Adipocyte (in vitro differentiated cells): Measurements from ENCODE around the gene REC114.
A peak's percentile ranks its signal among the peaks of the same experiment; 100 is the strongest.

Source experiments
- DNase-seq: peaks from one replicate; pipeline ENCODE4 v3.0.0-alpha.2; 2015; ENCODE audit warnings: low read depth
- H3K27me3 ChIP-seq: replicated peaks from 2 replicates; pipeline ENCODE4 v1.7.0; 2013; ENCODE audit warnings: mild to moderate bottlenecking, low read length, moderate library complexity; ENCODE audit not compliant: control insufficient read depth, insufficient read depth
- H3K36me3 ChIP-seq: 2 replicates; pipeline ENCODE4 v1.7.0; 2013; ENCODE audit warnings: low read length, mild to moderate bottlenecking, moderate library complexity; ENCODE audit not compliant: control insufficient read depth, insufficient read depth, severe bottlenecking
- H3K4me1 ChIP-seq: 2 replicates; pipeline ENCODE4 v1.7.0; 2013; ENCODE audit warnings: mild to moderate bottlenecking, low read length, moderate library complexity; ENCODE audit not compliant: control insufficient read depth, insufficient read depth
- H3K4me3 ChIP-seq: 2 replicates; pipeline ENCODE4 v1.7.0; 2013; ENCODE audit warnings: mild to moderate bottlenecking, low read length, moderate library complexity
- H3K9ac ChIP-seq: 2 replicates; pipeline ENCODE4 v1.7.0; 2013; ENCODE audit warnings: mild to moderate bottlenecking, low read length, moderate library complexity
- H3K9me3 ChIP-seq: 2 replicates; pipeline ENCODE4 v1.7.0; 2013; ENCODE audit warnings: mild to moderate bottlenecking, low read length, moderate library complexity; ENCODE audit not compliant: control insufficient read depth

Gene REC114

DNA sequence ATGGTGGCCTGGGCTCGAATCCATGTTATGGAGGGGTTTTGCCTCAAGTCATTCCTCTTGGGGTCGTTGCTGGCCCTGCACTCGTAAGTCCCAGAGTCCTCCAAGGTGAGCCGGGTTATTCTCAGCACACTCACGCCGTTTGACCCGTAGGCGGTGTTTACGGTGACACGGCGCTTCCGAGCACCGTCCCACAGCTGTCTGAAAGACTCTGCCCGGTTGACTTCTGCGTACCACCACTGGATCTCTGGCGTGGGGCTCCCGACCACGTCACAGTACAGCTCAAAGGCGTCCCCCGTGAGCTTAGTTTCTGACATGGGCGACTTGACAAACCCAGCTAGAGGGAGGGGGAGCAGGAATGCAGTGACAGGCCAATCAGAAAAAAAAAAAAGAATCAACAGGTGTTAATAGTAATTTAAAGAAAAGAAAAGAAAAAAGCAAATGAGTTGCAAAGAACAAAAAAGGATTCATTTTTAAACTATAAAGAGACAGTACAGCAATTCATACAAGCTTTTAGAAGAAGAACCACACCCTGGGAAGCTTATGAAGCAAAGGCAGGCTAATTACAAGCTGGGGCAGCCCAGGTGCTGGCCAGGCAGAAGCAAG is 154.2 kb downstream of the REC114 start:
- Histone ChIP-seq H3K36me3 (no peaks in the 10 kb centered on the region), H3K27me3 (no peaks in the 10 kb centered on the region), H3K4me1 (peaks cover 56% of the 10 kb centered on the region), H3K9me3 (no peaks in the 10 kb centered on the region), H3K4me3 (no peak overlapping the region), H3K9ac (no peak overlapping the region)
- DNase-seq, result no peak

- peaks cover 65% of the 10 kb centered on the region for H3K4me1 ChIP-seq
- H3K9me3 ChIP-seq, result no peaks in the 10 kb centered on the region
- peak; percentile 41 for DNase-seq
These were observed 155.7 kb downstream of the REC114 start for GRCh38 chr15:73598530-73599160.

DNA sequence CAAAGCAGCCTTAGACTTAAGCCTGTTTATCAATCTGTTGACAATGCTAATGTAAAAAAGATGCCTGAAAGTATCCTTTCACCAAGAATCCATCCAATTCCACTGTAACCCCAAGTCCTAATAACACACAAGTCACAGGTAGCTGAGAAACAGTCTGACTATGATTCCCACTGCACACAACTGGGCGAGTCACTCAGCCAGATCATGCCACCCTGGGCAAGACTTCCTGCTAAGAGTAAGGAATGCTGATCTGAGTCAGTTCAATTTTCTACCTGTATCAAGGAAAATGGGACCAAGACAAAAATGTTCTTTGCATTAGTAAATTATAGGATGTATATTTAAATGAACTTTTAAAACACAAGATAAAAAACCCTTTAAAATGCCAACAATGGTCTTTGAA is 157.0 kb downstream of the REC114 start:
- no peak overlapping the region for H3K9ac ChIP-seq
- H3K9me3 ChIP-seq, result no peaks in the 10 kb centered on the region
- H3K4me3 ChIP-seq, result no peak overlapping the region
- peaks cover 65% of the 10 kb centered on the region for H3K4me1 ChIP-seq
- H3K36me3 ChIP-seq, result no peaks in the 10 kb centered on the region
- H3K27me3 ChIP-seq, result no peaks in the 10 kb centered on the region
- DNase-seq, result peak; percentile 24

More at GRCh38 chr15:73598530-73599160, 155.7 kb downstream of the REC114 start:
- Histone ChIP-seq H3K4me3 (no peak overlapping the region), H3K27me3 (no peaks in the 10 kb centered on the region), H3K9ac (no peak overlapping the region), H3K36me3 (no peaks in the 10 kb centered on the region)

- H3K9me3 ChIP-seq, result no peaks in the 10 kb centered on the region
- no peaks in the 10 kb centered on the region for H3K27me3 ChIP-seq
- peak overlapping the region; percentile 34 for H3K4me3 ChIP-seq
- peak overlapping the region; percentile 62 for H3K9ac ChIP-seq
- DNase-seq, result no peak
- H3K36me3 ChIP-seq, result no peaks in the 10 kb centered on the region
- H3K4me1 ChIP-seq, result peaks cover 66% of the 10 kb centered on the region
These were observed 157.7 kb downstream of the REC114 start for GRCh38 chr15:73600413-73601335.

- H3K4me3 ChIP-seq, result peak overlapping the region; percentile 31
- peak overlapping the region; percentile 64 for H3K9ac ChIP-seq
- H3K4me1 ChIP-seq, result peaks cover 65% of the 10 kb centered on the region
- peak; percentile 59 for DNase-seq
- H3K27me3 ChIP-seq, result no peaks in the 10 kb centered on the region
- H3K36me3 ChIP-seq, result no peaks in the 10 kb centered on the region
- H3K9me3 ChIP-seq, result no peaks in the 10 kb centered on the region
These were observed 158.8 kb downstream of the REC114 start for GRCh38 chr15:73601451-73602445.

GRCh38 chr15:73602446-73602843 is 159.5 kb downstream of the REC114 start:
- no peak for DNase-seq
- peak overlapping the region; percentile 64 for H3K9ac ChIP-seq
- no peaks in the 10 kb centered on the region for H3K9me3 ChIP-seq
- no peaks in the 10 kb centered on the region for H3K27me3 ChIP-seq
- peaks cover 64% of the 10 kb centered on the region for H3K4me1 ChIP-seq
- H3K4me3 ChIP-seq, result no peak overlapping the region
- no peaks in the 10 kb centered on the region for H3K36me3 ChIP-seq

- H3K4me3 ChIP-seq, result no peak overlapping the region
- H3K36me3 ChIP-seq, result no peaks in the 10 kb centered on the region
- no peaks in the 10 kb centered on the region for H3K27me3 ChIP-seq
- H3K9ac ChIP-seq, result no peak overlapping the region
- no peak for DNase-seq
- peaks cover 64% of the 10 kb centered on the region for H3K4me1 ChIP-seq
- no peaks in the 10 kb centered on the region for H3K9me3 ChIP-seq
These were observed 160.0 kb downstream of the REC114 start for GRCh38 chr15:73602992-73603391.

DNA sequence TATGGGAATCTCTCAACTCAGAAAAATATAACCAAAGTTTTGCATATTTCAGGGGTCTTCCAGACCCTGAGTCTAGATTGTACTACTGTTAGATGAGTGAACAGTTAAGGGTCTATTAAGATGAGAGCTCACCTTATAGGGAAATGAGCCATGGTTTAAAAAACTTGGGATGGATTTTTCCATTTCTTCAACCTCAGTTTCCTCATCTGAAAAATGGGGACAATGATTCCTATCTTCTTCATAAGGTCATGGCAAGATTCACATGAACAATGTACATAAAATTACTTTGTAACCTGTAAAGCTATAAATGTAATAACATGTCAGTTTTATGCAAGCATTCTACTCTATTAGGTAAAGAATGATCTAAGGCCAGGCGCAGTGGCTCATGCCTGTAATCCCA is 161.5 kb downstream of the REC114 start:
- DNase-seq, result no peak
- Histone ChIP-seq H3K4me1 (peaks cover 63% of the 10 kb centered on the region), H3K36me3 (no peaks in the 10 kb centered on the region), H3K27me3 (no peaks in the 10 kb centered on the region), H3K9ac (no peak overlapping the region), H3K9me3 (no peaks in the 10 kb centered on the region), H3K4me3 (no peak overlapping the region)

- no peak for DNase-seq
- no peak overlapping the region for H3K4me3 ChIP-seq
- H3K4me1 ChIP-seq, result peaks cover 50% of the 10 kb centered on the region
- no peaks in the 10 kb centered on the region for H3K9me3 ChIP-seq
- no peaks in the 10 kb centered on the region for H3K36me3 ChIP-seq
- H3K27me3 ChIP-seq, result no peaks in the 10 kb centered on the region
- no peak overlapping the region for H3K9ac ChIP-seq
These were observed 162.9 kb downstream of the REC114 start for GRCh38 chr15:73605759-73606436.

GRCh38 chr15:73607405-73607804 is 164.4 kb downstream of the REC114 start:
- H3K4me3 ChIP-seq, result no peak overlapping the region
- DNase-seq, result no peak
- peaks cover 34% of the 10 kb centered on the region for H3K4me1 ChIP-seq
- no peaks in the 10 kb centered on the region for H3K9me3 ChIP-seq
- no peaks in the 10 kb centered on the region for H3K36me3 ChIP-seq
- H3K9ac ChIP-seq, result no peak overlapping the region
- no peaks in the 10 kb centered on the region for H3K27me3 ChIP-seq
